K562 (cell line): ENCODE results near the gene TIGAR. TPM values are rescaled to one million over a fixed set of nuclear protein-coding genes. Genes with fewer than 3 reads are reported as not detected.

Experiments
- ATAC-seq: fragments of 200-7000 bp; cut with Tn5 transposase; 3 replicates; pipeline ENCODE4 v1.9.1; 2020; ENCODE audit warnings: moderate library complexity
- BruUV-seq: library from RNA; stranded (reverse); fragments of 400-500 nt; replicated peaks from 2 replicates; lab custom pipeline; 2021; lab: Mats Ljungman, UMichigan
- CTCF ChIA-PET: fragments of 300-600 bp; formaldehyde crosslinking; extraction: SDS; loops from one replicate; lab custom pipeline; 2021; ENCODE audit warnings: low intra/inter-chr PET ratio; lab: Yijun Ruan, JAX
- POLR2A ChIA-PET: fragments of 300-600, 350-650 bp; sonication (Branson Sonifier 250); formaldehyde crosslinking; extraction: SDS; loops from one replicate; lab custom pipeline; 2021; ENCODE audit warnings: antibody characterized with exemption, inconsistent platforms; lab: Yijun Ruan, JAX
- DNase-seq, 4 experiments: peaks; one replicate each; pipeline versions ENCODE4 v3.0.0 to v3.0.0-alpha.2; 2011 to 2018; ENCODE audit warnings: low spot score in 3 of 4, mixed read lengths in 3 of 4; ENCODE audit errors: extremely low read depth in 1 of 4
- FAIRE-seq: peaks from 2 replicates; lab custom pipeline; 2011; peaks lifted over from hg19 to GRCh38; lab: Jason Lieb, UNC
- H2AFZ ChIP-seq: 2 replicates; pipeline ENCODE4 v1.6.0; 2011; ENCODE audit warnings: low read depth, low read length, control low read depth, inconsistent platforms
- H3K27ac ChIP-seq: fragments of 200-600 bp; 3 replicates; pipeline ENCODE4 v1.8.0; 2011; ENCODE audit warnings: low read depth, mild to moderate bottlenecking, control low read depth, inconsistent platforms, low read length, moderate library complexity, mixed read lengths; ENCODE audit errors: extremely low read depth
- H3K27me3 ChIP-seq, 2 experiments: fragments of 300-600 bp in 1 of 2; 2 replicates in 1 of 2; 3 replicates in 1 of 2; pipeline versions ENCODE4 v1.6.0 to v1.8.0; 2011; ENCODE audit warnings: inconsistent platforms in 2 of 2, low read length in 2 of 2, mild to moderate bottlenecking in 1 of 2, mixed read lengths in 1 of 2, moderate library complexity in 1 of 2; ENCODE audit not compliant: control insufficient read depth in 2 of 2, insufficient read depth in 2 of 2
- H3K36me3 ChIP-seq: fragments of 300-600 bp; 3 replicates; pipeline ENCODE4 v1.8.0; 2011; ENCODE audit warnings: mild to moderate bottlenecking, low read length, inconsistent platforms; ENCODE audit not compliant: control insufficient read depth, insufficient read depth
- H3K4me1 ChIP-seq, 2 experiments: fragments of 200-600 bp in 1 of 2; replicated peaks in 1 of 2; 2 replicates in 1 of 2; 3 replicates in 1 of 2; pipeline versions ENCODE4 v1.5.1 to v1.8.0; 2011; ENCODE audit warnings: inconsistent platforms in 2 of 2, low read length in 2 of 2, mild to moderate bottlenecking in 1 of 2, mixed read lengths in 1 of 2, moderate library complexity in 1 of 2; ENCODE audit not compliant: control insufficient read depth in 2 of 2, insufficient read depth in 2 of 2
- H3K4me2 ChIP-seq: 2 replicates; pipeline ENCODE4 v1.6.1; 2011; ENCODE audit warnings: low read length, control low read depth, inconsistent platforms, mixed read lengths; ENCODE audit not compliant: insufficient read depth
- H3K4me3 ChIP-seq: fragments of 200-600 bp; sonication (generic), shearing (Covaris generic); 2 replicates; pipeline ENCODE4 v1.5.1; 2016; ENCODE audit warnings: control low read depth, inconsistent platforms
- H3K79me2 ChIP-seq: fragments of 200-600 bp; 3 replicates; pipeline ENCODE4 v1.8.0; 2011; ENCODE audit warnings: low read length, inconsistent platforms; ENCODE audit not compliant: control insufficient read depth, insufficient read depth
- H3K9ac ChIP-seq, 2 experiments: 2 replicates each; pipeline versions ENCODE4 v1.6.0 to v1.6.1; 2011; ENCODE audit warnings: low read depth in 2 of 2, low read length in 2 of 2, control low read depth in 1 of 2, inconsistent platforms in 1 of 2, mild to moderate bottlenecking in 1 of 2, mixed read lengths in 1 of 2; ENCODE audit not compliant: insufficient read depth in 1 of 2
- H3K9me1 ChIP-seq: one replicate; pipeline ENCODE4 v1.6.0; 2011; ENCODE audit warnings: inconsistent platforms, mild to moderate bottlenecking, low read length, moderate library complexity; ENCODE audit not compliant: control insufficient read depth, insufficient read depth
- H3K9me3 ChIP-seq: replicated peaks from 2 replicates; pipeline ENCODE4 v1.5.1; 2011; ENCODE audit warnings: low read depth, low read length, inconsistent platforms; ENCODE audit not compliant: control insufficient read depth, insufficient read depth
- H4K20me1 ChIP-seq: replicated peaks from 2 replicates; pipeline ENCODE4 v1.6.1; 2011; ENCODE audit warnings: low read length, inconsistent platforms, mixed read lengths; ENCODE audit not compliant: control insufficient read depth, insufficient read depth
- ARID3A ChIP-seq: IDR thresholded peaks from 2 replicates; pipeline ENCODE4 v1.6.1; 2012; ENCODE audit warnings: low read depth, low read length, improper control_type of control experiment, borderline replicate concordance
- CUX1 ChIP-seq: fragments of 200-800 bp; sonication (Bioruptor generic); IDR thresholded peaks from 2 replicates; pipeline ENCODE4 v1.6.1; 2016; ENCODE audit warnings: missing genetic modification characterization, missing compliant biosample characterization
- PRMT5 ChIP-seq: sonication (generic); formaldehyde crosslinking; IDR thresholded peaks from 2 replicates; pipeline ENCODE4 v1.5.0; 2020; ENCODE audit warnings: missing genetic modification reagents
- RHOXF2B ChIP-seq: fragments of 250-450 bp; sonication (Bioruptor Pico); conservative IDR thresholded peaks from 2 replicates; pipeline ENCODE4 v1.5.1; 2021
- SMAD4 ChIP-seq: fragments of 250-450 bp; sonication (Bioruptor Pico); conservative IDR thresholded peaks from 2 replicates; pipeline ENCODE4 v1.8.0; 2021; ENCODE audit warnings: inconsistent platforms, mild to moderate bottlenecking, moderate library complexity
- ZBTB1 ChIP-seq: sonication (generic); formaldehyde crosslinking; IDR thresholded peaks from 2 replicates; pipeline ENCODE4 v1.8.1; 2023; ENCODE audit warnings: missing genetic modification reagents, low read depth, mild to moderate bottlenecking, borderline replicate concordance
- ZNF282 ChIP-seq: sonication (generic); formaldehyde crosslinking; IDR thresholded peaks from 2 replicates; pipeline ENCODE4 v1.8.1; 2023; ENCODE audit warnings: missing genetic modification reagents
- WGBS: fragments of 100-300 bp; shearing (Covaris generic); methylation state at CpG from one replicate; pipeline ENCODE4 v1.1.6; 2016; ENCODE audit warnings: low coverage, mixed read lengths; ENCODE audit not compliant: insufficient coverage; ENCODE audit errors: missing lambda C conversion rate; 5-methylcytosine and 5-hydroxymethylcytosine counted together
- in situ Hi-C: fragments of 300-500 bp; cut with MboI; formaldehyde crosslinking; loops from 4 replicates; pipeline ENCODE4 v1.15.0; 2018; ENCODE audit warnings: inconsistent platforms, mixed read lengths
- intact Hi-C: fragments of 100-400 bp; cut with micrococcal nuclease; formaldehyde crosslinking; loops from 2 replicates; pipeline ENCODE4 v1.14.2; 2022
- polyA plus RNA-seq, 8 experiments: library from polyadenylated mRNA; depleted of rRNA in 4 of 8; stranded (reverse) in 5 of 8; unstranded in 3 of 8; fragments of >200 nt; fragmentation: Nextera tagmentation in 2 of 8; fragmentation: Illumina TruSeq in 1 of 8; extraction: Ambion mirVana in 2 of 8; extraction: Trizol in 1 of 8; gene quantifications; 2 replicates each; pipeline versions ENCODE4 v1.2.1 to v1.2.3, GENCODE V29; 2011 to 2014; ENCODE audit warnings: inconsistent platforms in 1 of 8, missing spikeins in 1 of 8
- total RNA-seq, 7 experiments: library from RNA; depleted of rRNA in 6 of 7; stranded (reverse); fragments of >200 nt in 6 of 7; fragmentation: Illumina TruSeq in 2 of 7; extraction: Trizol in 2 of 7; gene quantifications; 2 replicates each; pipeline versions ENCODE4 v1.2.1 to v1.2.3, GENCODE V29; 2011 to 2021; ENCODE audit warnings: low replicate concordance in 1 of 7

Gene TIGAR
- total and polyA plus RNA-seq, 9 of the 15 experiments (the other 6 are each of a cell fraction or from before 2014, with no cell fraction given): 0.11 to 1.0 (median 0.53) TPM; not detected in 2

GRCh38 chr12:4303750-4304149 is 17.3 kb upstream of the TIGAR start:
- Histone ChIP-seq H3K79me2 (no peaks in the 10 kb centered on the region), H3K36me3 (peaks cover 68% of the 10 kb centered on the region; the same call in 2 of the 3 replicates), H2AFZ (no peak overlapping the region), H3K9ac (no peak overlapping the region), H3K4me3 (no peak overlapping the region), H3K4me2 (no peak overlapping the region), H3K27ac (no peak overlapping the region), H3K4me1 (no peaks in the 10 kb centered on the region), H3K27me3 (no peaks in the 10 kb centered on the region), H3K9me3 (no peaks in the 10 kb centered on the region), H4K20me1 (0 out of 2 replicates have a peak, but pooled peaks cover 12% of the 10 kb centered on the region), H3K9me1 (no peaks in the 10 kb centered on the region)
- FAIRE-seq (no peak), ATAC-seq (no peak; the same call in 2 of the 3 replicates), DNase-seq (no peak)
- ChIA-PET CTCF (no interaction called here), POLR2A (interaction anchor here (1.1 to 1.3 kb wide), 2 partner anchors 11 to 17 kb away, joined by 3 to 5 read pairs; no protein-coding TSS in a partner anchor)
- in situ Hi-C loops (no loop called here), intact Hi-C loops (no loop called here)
- 94% methylated on average over 3 of the region's 3 CpGs for WGBS
- TF ChIP-seq ZNF282 (CRISPR knock-in tag) (no peak), PRMT5 (CRISPR knock-in tag) (no peak), CUX1 (CRISPR knock-in tag) (no peak), ZBTB1 (CRISPR knock-in tag) (no peak), ARID3A (no peak), RHOXF2B (no peak), SMAD4 (CRISPR knock-in tag) (no peak)
- no TSS peak for BruUV-seq
